Measurements from ENCODE around the gene TRIM7. TPM values are rescaled to one million over a fixed set of nuclear protein-coding genes. Genes with fewer than 3 reads are reported as not detected.
A peak's percentile ranks its signal among the peaks of the same experiment; 100 is the strongest.

TRIM7 gene
- total and polyA plus RNA-seq, 9 of the 15 experiments (the other 6 are each of a cell fraction or from before 2014, with no cell fraction given), result 2.6 to 14.9 (median 8.9) TPM

GRCh38 chr5:181159286-181160151 lies 45.5 kb downstream of the TRIM7 start (continued):
- no peak; the same call in 1 of the 2 replicates for TF ChIP-seq HMGXB4 (CRISPR knock-in tag; IDR thresholded peaks at IDR 0.05)
- no peak for TF ChIP-seq HMGN3 (IDR thresholded peaks at IDR 0.05; ENCODE audit: borderline replicate concordance, extremely low read depth, insufficient read length, low read depth, low read length)
- TF ChIP-seq JUND (IDR thresholded peaks at IDR 0.05; ENCODE audit: borderline replicate concordance, low read depth, low read length), result peak; percentile 64
- TF ChIP-seq JUND (tag; IDR thresholded peaks at IDR 0.05; ENCODE audit: borderline replicate concordance, low read depth, low read length), result peak; percentile 14; the same call in 1 of the 3 replicates
- no peak for TF ChIP-seq MTA3 (IDR thresholded peaks at IDR 0.05; ENCODE audit: borderline replicate concordance)
- no peak for TF ChIP-seq MXI1 (IDR thresholded peaks at IDR 0.05; ENCODE audit: low read depth, low read length)
- TF ChIP-seq ZNF3 (CRISPR knock-in tag; IDR thresholded peaks at IDR 0.05), result no peak
- peak; percentile 62 for TF ChIP-seq ZBTB33 (CRISPR knock-in tag; IDR thresholded peaks at IDR 0.05)
- no peak for TF ChIP-seq ZNF143 (CRISPR knock-in tag; IDR thresholded peaks at IDR 0.05)
- TF ChIP-seq TEAD2 (tag; IDR thresholded peaks at IDR 0.05), result no peak
- no peak for TF ChIP-seq ZC3H4 (CRISPR knock-in tag; IDR thresholded peaks at IDR 0.05; ENCODE audit: borderline replicate concordance)
- no peak for TF ChIP-seq SFPQ (IDR thresholded peaks at IDR 0.05; ENCODE audit: low read depth, low read length)
- TF ChIP-seq E2F6 (IDR thresholded peaks at IDR 0.05; ENCODE audit: borderline replicate concordance in 1 of 2, extremely low read depth in 1 of 2, insufficient read depth in 1 of 2, insufficient read length in 1 of 2, low read depth in 1 of 2, low read length in 1 of 2, poor library complexity in 1 of 2, severe bottlenecking in 1 of 2), result no peak
- TF ChIP-seq CREB3 (tag; conservative IDR thresholded peaks at IDR 0.05; ENCODE audit: low read depth), result no peak
- TF ChIP-seq GABPB1 (CRISPR knock-in tag; IDR thresholded peaks at IDR 0.05), result peak; percentile 50; the same call in 1 of the 2 replicates
- TF ChIP-seq ZNF184 (CRISPR knock-in tag; IDR thresholded peaks at IDR 0.05), result no peak
- no peak for TF ChIP-seq SAFB (IDR thresholded peaks at IDR 0.05; ENCODE audit: borderline replicate concordance, low read depth, low read length)
